ENCODE results near the gene ITGAL.
"Not testable (repeated sequence)": the region's sequence is repeated elsewhere in the genome, so short reads cannot be mapped to it uniquely, and the experiment has no call there.

The ITGAL gene

GRCh38 chr16:30526823-30527634, 54.5 kb downstream of the ITGAL start:
- DNase-seq, result peak; percentile 85

DNA sequence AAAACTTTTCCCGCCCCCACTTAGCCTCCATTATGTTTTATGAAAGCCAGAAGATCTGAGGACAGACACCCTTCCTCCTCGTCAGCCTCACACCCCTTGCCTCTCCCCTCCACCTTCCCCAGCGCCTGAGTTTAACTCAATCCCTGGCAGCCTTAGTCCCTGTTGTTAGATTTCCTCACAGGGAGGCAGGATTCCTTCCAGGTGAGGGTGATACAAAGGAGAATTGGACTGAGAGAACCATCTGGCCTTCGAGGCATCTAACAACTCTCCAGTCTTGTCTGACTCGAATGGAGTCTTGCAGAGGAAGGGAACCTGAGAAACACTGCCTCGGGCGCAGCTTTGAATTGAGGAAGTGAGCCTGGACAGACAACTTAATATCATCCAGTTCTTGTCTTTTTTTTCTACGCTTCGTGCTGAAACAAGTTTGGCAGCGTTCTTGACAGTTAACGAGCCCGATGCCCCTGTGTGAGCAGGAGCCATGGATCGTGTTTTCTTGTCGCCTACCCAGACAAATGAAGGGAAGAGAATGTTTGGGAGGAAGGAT, 55.2 kb downstream of the ITGAL start:
- DNase-seq, result no peak

- DNase-seq, result no peak
Measured at GRCh38 chr16:30528799-30529457, 56.4 kb downstream of the ITGAL start.

- DNase-seq, result no peak
Measured at GRCh38 chr16:30530163-30531037, 57.9 kb downstream of the ITGAL start.

DNA sequence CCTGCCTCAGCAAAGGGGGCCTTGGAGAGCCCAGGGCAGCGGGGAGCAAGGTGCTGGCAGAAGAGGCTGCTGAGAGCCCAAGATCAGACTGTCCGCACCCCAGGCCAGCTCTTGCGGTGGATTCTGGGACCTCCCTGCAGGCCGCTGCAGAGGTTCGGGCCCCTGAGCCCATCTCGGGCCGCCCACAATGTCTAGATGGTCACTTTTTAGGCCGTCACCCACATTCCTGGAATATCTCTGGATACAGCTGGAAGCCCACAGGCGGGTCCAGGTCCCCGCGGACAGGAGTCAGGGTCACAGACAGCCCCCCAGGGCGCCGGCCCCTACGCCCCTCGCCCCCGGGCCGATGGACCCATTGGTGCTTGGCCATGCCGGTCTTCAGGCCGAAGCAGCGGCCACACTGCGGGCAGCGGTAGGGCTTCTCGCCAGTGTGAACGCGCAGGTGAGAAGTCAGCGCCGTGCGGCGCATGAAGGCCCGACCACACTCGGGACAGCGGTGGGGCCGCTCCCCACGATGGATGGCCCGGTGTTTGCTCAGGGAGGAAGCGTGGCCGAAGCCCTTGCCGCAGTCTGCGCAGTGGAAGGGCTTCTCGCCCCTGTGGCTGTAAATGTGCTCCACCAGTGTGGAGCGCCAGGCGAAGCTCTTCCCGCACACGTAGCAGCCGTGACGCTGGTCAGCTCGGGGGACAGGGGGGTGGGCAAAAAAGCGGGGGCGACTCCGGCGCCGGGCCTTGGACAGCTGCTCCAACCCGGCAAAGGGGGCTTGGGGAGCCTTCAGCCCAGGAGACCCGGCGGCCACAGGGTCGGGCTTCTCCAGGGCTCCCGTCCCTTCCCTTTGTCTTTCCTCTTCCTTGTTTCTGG, 60.0 kb downstream of the ITGAL start:
- no peak for DNase-seq

GRCh38 chr16:30533146-30533522, 60.6 kb downstream of the ITGAL start:
- no peak for DNase-seq

GRCh38 chr16:30533748-30534367, 61.3 kb downstream of the ITGAL start:
- DNase-seq, result no peak

DNA sequence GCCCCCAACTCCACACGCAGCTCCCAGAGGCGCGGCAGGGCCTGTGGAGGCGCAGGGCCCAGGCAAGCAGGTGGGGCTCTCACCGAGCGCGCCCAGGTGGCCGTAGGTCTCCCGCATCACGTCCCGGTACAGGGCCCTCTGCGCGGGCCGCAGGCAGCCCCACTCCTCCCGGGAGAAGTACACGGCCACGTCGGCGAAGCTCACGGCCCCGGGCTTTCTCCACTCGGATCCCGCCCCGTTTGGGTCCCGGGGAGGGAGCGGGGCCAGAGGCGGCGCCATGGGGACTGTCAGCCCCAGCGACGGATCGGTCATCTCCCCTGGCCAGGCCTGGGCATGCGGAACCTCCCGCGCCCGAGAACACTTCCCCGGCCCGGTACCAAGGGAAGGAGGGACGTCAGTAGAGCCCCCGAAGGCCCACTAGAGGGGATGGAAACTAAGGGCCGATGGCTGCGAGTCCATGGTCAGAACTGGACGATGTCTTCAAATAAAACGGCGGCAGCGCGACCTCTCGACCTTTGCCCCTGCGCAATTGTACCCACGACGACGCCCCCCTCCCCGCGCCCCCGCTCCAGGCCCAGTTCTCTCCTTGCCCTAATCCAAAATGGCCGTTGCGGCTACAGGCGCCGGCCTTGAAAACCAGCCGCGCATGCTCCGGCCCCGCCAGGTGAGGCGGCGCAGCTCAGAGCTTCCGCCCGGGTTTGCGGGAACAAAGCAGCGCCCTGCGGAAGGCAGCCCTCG, 62.0 kb downstream of the ITGAL start, which contains the start of gene ZNF747:
Gene ZNF747, minus strand, starts transcription at position 491 of the 738 bp plus-strand sequence. Its CDS starts 179 bp downstream, at position 312.
- DNase-seq, result peak; percentile 93

GRCh38 chr16:30535106-30535776, 62.7 kb downstream of the ITGAL start:
- no peak for DNase-seq

DNA sequence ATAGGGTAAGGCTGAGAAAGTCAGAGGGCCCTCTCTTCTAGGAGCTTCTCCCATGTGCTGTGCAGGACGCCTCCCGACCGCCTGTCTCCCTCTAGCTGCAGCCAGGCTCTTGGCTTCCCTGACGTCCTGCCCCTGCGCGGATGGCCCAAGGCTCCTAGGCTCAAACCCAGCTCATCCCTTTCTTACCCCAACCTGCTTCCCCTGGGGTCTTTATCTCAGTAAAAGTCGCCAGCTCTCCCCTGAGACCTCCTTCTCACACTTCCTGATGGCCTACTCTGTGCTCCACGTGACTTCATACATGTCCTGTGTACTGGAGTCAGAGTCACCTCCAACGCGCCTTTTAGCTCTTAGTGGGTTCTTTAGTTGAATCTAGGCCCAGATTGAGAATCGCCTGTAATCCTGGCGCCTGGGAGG, 63.2 kb downstream of the ITGAL start:
- peak; percentile 68 for DNase-seq

DNA sequence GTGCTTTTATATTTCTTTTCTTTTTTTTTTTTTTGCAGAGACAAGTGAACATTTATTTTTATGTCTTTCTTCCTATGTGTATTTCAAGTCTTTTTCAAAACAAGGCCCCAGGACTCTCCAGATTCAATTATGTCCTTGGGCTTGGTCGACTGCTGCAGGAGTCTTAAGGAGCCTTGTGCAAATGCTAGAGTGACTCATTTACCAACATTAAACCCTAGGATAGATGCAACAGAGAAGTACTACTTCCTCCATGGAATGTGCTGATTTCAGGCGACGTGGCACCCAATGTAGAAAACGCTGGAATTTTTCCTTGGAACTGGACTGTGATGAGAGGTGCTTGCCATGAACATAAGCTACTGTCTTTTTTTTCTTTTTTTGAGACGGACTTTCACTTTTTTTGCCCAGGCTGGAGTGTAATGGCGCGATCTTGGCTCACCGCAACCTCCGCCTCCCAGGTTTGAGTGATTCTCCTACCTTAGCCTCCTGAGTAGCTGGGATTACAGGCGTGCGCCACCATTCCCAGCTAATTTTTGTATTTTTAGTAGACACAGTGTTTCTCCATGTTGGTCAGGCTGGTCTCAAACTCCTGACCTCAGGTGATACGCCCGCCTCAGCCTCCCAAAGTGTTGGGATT, 64.0 kb downstream of the ITGAL start:
- DNase-seq, result not testable (repeated sequence)

DNA sequence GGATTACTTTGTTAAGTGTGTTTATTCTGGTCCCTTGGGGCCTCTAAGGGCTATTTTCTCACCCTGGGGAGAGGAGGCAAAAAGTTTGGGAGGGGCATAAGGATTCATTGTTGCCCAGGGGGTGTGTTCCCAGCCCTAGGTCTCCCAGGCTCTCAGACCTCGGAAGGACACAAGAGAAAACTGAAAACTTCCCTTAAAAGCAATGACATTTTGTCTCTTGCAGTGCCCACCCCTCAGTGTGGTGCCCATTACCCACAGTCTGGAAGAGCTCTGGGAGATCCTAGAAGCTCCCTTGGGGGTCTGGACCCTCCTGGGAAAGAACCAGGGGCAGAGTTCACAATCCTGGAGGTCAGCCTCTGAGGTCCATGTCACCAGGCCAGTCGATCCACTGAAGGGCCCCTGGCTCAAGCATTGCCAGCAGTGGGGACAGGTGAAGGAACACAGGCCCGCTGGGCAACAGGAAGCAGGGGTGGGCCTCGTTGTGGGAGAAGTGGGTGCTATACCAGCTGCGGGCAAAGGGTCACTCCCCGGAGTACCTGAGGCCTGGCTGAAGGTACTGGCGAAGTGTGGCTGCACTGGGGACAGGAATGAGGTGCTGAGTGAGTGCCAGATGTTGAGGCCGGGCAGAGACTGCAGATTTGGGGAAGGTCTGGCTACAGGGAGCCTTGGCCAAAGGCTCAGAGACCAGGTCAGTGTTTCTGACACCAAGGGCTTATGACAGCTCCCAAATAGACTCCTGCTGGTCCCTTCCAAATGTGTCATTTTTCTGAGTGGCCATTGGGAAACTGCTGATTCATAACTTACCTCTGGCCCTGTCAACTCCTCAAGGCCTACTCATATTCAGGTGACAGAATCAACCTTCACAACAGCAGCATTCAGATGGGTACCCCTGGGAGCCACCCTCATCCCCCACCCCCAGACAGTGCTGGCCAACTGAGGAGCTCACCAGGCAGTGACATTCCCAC, 66.7 kb downstream of the ITGAL start:
- DNase-seq, result no peak

- not testable (repeated sequence) for DNase-seq
Measured at GRCh38 chr16:30539986-30540526, 67.5 kb downstream of the ITGAL start.

DNA sequence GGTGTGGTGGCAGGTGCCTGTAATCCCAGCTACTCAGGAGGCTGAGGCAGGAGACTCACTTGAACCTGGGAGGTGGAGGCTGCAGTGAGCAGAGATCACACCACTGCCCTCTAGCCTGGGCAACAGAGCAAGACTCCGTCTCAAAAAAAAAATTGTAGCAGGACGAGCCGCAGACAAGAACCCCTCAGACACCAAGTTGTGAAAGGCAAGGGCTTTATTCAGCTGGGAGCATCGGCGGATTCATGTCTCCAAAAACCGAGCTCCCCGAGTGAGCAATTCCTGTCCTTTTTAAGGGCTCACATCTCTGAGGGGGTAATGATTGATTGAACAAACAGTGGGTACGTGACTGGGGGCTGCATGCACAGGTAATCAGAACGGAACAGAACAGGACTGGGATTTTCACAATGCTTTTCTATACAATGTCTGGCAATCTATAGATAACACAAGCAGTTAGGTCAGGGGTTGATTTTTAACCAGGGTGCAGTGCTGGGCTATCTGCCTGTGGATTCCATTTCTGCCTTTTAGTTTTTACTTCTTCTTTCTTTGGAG, 68.4 kb downstream of the ITGAL start:
- not testable (repeated sequence) for DNase-seq

DNA sequence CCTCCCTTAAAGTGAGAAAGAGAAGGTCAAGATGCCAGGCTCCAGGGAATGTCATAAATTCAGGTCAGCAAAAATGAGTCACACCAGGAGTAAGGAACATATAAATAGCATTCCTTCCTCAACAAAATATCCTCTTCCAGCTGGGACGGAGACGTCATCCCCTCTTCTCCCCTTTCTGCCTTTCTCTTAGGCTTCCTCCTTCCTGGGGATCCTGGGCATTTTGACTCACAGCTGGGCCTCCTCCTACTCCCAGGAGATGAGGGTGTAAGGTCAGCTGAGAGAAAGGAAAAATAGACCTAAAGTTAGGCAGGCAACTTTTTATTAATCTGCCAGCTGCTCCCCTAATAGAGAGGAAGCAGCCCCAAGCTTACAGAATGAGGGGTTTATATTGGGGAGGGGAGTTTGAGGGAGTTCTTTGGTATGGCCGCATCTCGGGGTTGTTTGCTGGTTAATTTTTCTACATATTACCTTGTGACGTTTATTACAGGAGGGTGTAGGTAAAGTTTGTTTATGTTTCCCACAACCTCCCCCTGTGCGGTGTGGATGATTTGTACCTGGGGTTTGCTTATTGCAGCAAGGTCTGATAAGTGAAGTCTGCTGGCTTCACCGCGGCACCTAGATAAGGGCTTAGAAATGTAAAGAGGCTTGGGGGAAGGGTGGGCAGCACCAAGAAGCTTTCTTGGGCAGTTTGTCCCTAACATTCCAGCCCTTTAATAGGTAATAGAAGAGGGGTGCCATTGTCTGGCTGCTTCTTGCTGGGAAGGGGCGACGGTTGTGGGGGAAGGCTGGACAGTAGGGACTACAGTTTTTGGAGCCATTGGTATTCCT, 69.2 kb downstream of the ITGAL start:
- no peak for DNase-seq

DNA sequence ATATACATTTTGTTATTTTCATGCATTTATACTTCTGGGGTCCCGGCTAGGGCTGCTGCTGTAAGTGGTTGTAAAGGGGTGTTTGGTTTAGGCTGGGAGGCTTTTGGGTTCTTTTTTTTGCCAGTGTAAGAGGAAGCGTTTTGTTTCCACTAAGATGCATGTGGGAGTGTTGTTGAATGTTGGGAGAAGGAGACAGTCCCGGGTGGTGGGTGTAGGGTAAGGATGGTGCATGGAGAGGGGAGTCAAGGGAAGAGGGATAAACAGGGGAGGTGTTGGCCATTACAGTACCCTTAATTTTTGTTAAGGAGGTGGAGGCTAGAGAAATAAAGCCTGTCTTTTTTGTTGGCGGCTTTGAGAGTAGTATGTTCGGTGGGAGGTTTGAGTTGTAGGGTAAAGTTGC, 70.5 kb downstream of the ITGAL start:
- DNase-seq, result no peak

- no peak for DNase-seq
Measured at GRCh38 chr16:30546115-30546514, 73.6 kb downstream of the ITGAL start.
